ENCODE results near the gene PAQR4. TPM values are rescaled to one million over a fixed set of nuclear protein-coding genes. Genes with fewer than 3 reads are reported as not detected.

The PAQR4 gene
- polyA plus RNA-seq, 3 donors = 6.3 to 14.2 (median 8.9) TPM

GRCh38 chr16:2976201-2976600 is 7.1 kb downstream of the PAQR4 start:
- intact Hi-C loops (cut with micrococcal nuclease) = no loop called here
- DNase-seq = no peak
- Mint-ChIP-seq H3K36me3 (peaks cover 10 to 27% of the 10 kb centered on the region in 2 donors), H3K9me3 (no peaks in the 10 kb centered on the region), H3K4me1 (peaks cover 25% of the 10 kb centered on the region), H3K27me3 (ENCODE audit: low read depth in 3 of 3) (peaks cover 0 to 1% (median 0%) of the 10 kb centered on the region in 3 donors), H3K4me3 (no peak overlapping the region), H3K27ac (no peak overlapping the region)
- Histone ChIP-seq H3K4me2 (replicated peaks; ENCODE audit: extremely low read depth, low read length, poor library complexity, severe bottlenecking) (no peak overlapping the region), H4K20me1 (ENCODE audit: insufficient read depth, low read length) (peaks cover 10% of the 10 kb centered on the region), H3K27me3 (ENCODE audit: control insufficient read depth in 2 of 2, insufficient read depth in 2 of 2, low read length in 2 of 2) (no peaks in the 10 kb centered on the region), H2AFZ (ENCODE audit: insufficient read depth, low read depth, low read length, poor library complexity, severe bottlenecking) (no peak overlapping the region), H3K9ac (ENCODE audit: insufficient read depth, low read length, poor library complexity, severe bottlenecking) (no peak overlapping the region), H3K36me3 (replicated peaks in 1 of 2; ENCODE audit: control insufficient read depth in 1 of 2, insufficient read depth in 2 of 2, low read length in 2 of 2) (peaks cover 20 to 31% of the 10 kb centered on the region in 2 donors), H3K4me3 (replicated peaks in 1 of 3; ENCODE audit: low read depth in 2 of 3, low read length in 3 of 3) (no peak overlapping the region), H3K4me1 (ENCODE audit: control insufficient read depth in 1 of 2, insufficient read depth in 2 of 2, low read length in 2 of 2) (peaks cover 15 to 19% of the 10 kb centered on the region in 2 donors), H3K9me3 (replicated peaks in 1 of 2; ENCODE audit: control insufficient read depth in 1 of 2, insufficient read depth in 1 of 2, low read length in 2 of 2) (no peaks in the 10 kb centered on the region), H3K27ac (ENCODE audit: low read depth in 1 of 2, low read length in 2 of 2) (no peak overlapping the region), H3K79me2 (ENCODE audit: insufficient read depth, low read length) (peaks cover 16% of the 10 kb centered on the region)
- 96% methylated on average over 6 of the region's 7 CpGs for WGBS (ENCODE audit: insufficient coverage)
- no peak for TF ChIP-seq CTCF (IDR thresholded peaks at IDR 0.05)

- H3K27me3 ChIP-seq (ENCODE audit: control insufficient read depth in 2 of 2, insufficient read depth in 2 of 2, low read length in 2 of 2) = no peaks in the 10 kb centered on the region
- intact Hi-C loops (cut with micrococcal nuclease) = no loop called here
Measured at GRCh38 chr16:2976673-2977072, 7.5 kb downstream of the PAQR4 start.

More at GRCh38 chr16:2976673-2977072, 7.5 kb downstream of the PAQR4 start:
- Mint-ChIP-seq H3K4me3 (peak overlapping the region in 1 of 2 donors; percentile 43), H3K9me3 (no peaks in the 10 kb centered on the region), H3K36me3 (peaks cover 10 to 27% of the 10 kb centered on the region in 2 donors), H3K27me3 (ENCODE audit: low read depth in 3 of 3) (peaks cover 0 to 1% (median 0%) of the 10 kb centered on the region in 3 donors), H3K27ac (no peak overlapping the region), H3K4me1 (peaks cover 29% of the 10 kb centered on the region)
- no peak for DNase-seq
- H3K4me3 ChIP-seq (replicated peaks in 1 of 3; ENCODE audit: low read depth in 2 of 3, low read length in 3 of 3) = no peak overlapping the region
- H3K79me2 ChIP-seq (ENCODE audit: insufficient read depth, low read length) = peaks cover 12% of the 10 kb centered on the region
- H3K9me3 ChIP-seq (replicated peaks in 1 of 2; ENCODE audit: control insufficient read depth in 1 of 2, insufficient read depth in 1 of 2, low read length in 2 of 2) = no peaks in the 10 kb centered on the region
- H2AFZ ChIP-seq (ENCODE audit: insufficient read depth, low read depth, low read length, poor library complexity, severe bottlenecking) = no peak overlapping the region
- H3K36me3 ChIP-seq (replicated peaks in 1 of 2; ENCODE audit: control insufficient read depth in 1 of 2, insufficient read depth in 2 of 2, low read length in 2 of 2) = peaks cover 18 to 31% of the 10 kb centered on the region in 2 donors
- 99% methylated on average over 12 of the region's 15 CpGs for WGBS (ENCODE audit: insufficient coverage)
- no peak overlapping the region for H3K27ac ChIP-seq (ENCODE audit: low read depth in 1 of 2, low read length in 2 of 2)
- TF ChIP-seq CTCF (IDR thresholded peaks at IDR 0.05) = no peak
- no peak overlapping the region for H3K4me2 ChIP-seq (replicated peaks; ENCODE audit: extremely low read depth, low read length, poor library complexity, severe bottlenecking)
- H3K9ac ChIP-seq (ENCODE audit: insufficient read depth, low read length, poor library complexity, severe bottlenecking) = no peak overlapping the region
- H4K20me1 ChIP-seq (ENCODE audit: insufficient read depth, low read length) = peaks cover 5% of the 10 kb centered on the region
- peaks cover 18 to 21% of the 10 kb centered on the region in 2 donors for H3K4me1 ChIP-seq (ENCODE audit: control insufficient read depth in 1 of 2, insufficient read depth in 2 of 2, low read length in 2 of 2)
